ENCODE data around the gene SLITRK2. TPM values are rescaled to one million over a fixed set of nuclear protein-coding genes. Genes with fewer than 3 reads are reported as not detected.

The SLITRK2 gene, protein sequence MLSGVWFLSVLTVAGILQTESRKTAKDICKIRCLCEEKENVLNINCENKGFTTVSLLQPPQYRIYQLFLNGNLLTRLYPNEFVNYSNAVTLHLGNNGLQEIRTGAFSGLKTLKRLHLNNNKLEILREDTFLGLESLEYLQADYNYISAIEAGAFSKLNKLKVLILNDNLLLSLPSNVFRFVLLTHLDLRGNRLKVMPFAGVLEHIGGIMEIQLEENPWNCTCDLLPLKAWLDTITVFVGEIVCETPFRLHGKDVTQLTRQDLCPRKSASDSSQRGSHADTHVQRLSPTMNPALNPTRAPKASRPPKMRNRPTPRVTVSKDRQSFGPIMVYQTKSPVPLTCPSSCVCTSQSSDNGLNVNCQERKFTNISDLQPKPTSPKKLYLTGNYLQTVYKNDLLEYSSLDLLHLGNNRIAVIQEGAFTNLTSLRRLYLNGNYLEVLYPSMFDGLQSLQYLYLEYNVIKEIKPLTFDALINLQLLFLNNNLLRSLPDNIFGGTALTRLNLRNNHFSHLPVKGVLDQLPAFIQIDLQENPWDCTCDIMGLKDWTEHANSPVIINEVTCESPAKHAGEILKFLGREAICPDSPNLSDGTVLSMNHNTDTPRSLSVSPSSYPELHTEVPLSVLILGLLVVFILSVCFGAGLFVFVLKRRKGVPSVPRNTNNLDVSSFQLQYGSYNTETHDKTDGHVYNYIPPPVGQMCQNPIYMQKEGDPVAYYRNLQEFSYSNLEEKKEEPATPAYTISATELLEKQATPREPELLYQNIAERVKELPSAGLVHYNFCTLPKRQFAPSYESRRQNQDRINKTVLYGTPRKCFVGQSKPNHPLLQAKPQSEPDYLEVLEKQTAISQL
- total RNA-seq: under 1 TPM; 0.05 to 0.40 TPM

DNA sequence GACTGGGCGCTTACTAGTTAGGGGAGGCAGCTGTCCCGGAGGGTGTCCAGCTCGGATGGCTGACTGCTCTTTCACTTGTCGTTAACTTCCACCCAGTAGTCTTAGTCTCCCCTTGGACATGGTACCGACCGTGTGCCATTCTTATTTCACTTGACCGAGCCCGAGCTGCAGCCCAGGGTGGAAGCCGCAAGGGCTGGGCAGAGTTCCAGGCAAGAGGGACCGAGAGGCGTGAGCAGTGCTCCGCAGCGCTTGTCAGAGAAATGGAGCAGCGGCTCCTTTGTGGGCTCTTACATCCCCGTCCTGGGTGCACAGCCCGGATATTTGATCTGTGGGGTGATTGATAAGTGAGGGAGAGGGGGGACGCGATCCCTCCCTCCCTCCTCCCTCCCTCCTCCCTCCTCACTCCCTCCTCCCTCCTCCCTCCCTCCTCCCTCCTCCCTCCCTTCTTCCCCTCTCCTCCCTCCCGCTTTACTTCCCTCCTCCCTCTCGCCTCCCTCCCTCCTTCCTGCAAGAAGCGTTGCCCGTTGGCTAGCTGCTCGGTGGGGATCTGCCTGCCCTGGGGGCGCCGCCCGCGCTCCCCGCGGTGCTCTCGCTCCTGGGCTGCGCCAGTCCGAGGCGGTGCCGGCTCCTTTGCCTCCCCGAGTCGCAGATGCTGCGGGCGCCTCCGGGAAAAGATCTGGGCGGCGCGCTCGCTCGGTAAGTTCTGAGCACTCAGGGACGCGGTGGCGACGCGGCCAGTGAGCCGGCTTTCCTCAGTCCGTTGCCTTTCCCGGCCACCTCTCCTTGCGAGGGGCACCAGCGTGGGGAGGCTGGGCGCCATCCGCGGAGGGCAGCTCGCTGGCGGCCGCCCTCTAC lies at the start of gene SLITRK2:
Gene SLITRK2, plus strand, starts transcription at position 499 of the 855 bp plus-strand sequence. CDS start 4,597 bp downstream, outside the sequence.
- WGBS: 0% methylated on average over 16 of the region's 60 CpGs

DNA sequence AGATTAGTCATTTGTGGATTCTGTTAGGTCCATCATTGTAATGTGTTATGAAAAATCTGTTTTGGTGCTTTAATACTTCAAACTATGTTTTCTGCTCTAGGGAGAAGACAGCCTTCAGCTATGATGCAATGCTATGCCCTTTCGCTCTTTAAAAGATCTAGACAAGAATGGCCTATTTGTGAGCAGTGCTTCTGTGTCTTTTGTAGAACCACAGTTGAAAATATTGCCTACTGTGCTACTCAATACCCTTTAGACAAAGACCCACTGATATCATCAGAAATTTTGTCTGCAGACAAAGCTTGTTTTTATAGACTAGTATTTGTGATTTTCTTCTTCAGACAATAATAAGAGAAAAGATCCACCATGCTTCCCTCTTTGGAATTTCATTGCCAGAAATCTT lies 44.6 kb upstream of the SLITRK2 start:
- Histone ChIP-seq H3K27me3 (replicated peaks; ENCODE audit: insufficient read depth) (no peaks in the 10 kb centered on the region), H3K4me1 (replicated peaks) (no peaks in the 10 kb centered on the region), H3K36me3 (no peaks in the 10 kb centered on the region), H3K27ac (no peak overlapping the region), H3K4me3 (no peak overlapping the region), H3K9me3 (no peaks in the 10 kb centered on the region)
- intact Hi-C loops (cut with DNase I): no loop called here
- TF ChIP-seq POLR2AphosphoS5 (IDR thresholded peaks at IDR 0.05): no peak
- TF ChIP-seq, protein P1, sequence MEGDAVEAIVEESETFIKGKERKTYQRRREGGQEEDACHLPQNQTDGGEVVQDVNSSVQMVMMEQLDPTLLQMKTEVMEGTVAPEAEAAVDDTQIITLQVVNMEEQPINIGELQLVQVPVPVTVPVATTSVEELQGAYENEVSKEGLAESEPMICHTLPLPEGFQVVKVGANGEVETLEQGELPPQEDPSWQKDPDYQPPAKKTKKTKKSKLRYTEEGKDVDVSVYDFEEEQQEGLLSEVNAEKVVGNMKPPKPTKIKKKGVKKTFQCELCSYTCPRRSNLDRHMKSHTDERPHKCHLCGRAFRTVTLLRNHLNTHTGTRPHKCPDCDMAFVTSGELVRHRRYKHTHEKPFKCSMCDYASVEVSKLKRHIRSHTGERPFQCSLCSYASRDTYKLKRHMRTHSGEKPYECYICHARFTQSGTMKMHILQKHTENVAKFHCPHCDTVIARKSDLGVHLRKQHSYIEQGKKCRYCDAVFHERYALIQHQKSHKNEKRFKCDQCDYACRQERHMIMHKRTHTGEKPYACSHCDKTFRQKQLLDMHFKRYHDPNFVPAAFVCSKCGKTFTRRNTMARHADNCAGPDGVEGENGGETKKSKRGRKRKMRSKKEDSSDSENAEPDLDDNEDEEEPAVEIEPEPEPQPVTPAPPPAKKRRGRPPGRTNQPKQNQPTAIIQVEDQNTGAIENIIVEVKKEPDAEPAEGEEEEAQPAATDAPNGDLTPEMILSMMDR (IDR thresholded peaks at IDR 0.05): no peak
- TF ChIP-seq POLR2A (IDR thresholded peaks at IDR 0.05): no peak
- 91% methylated on average over 1 of the region's 1 CpG for WGBS
- no peak for DNase-seq (ENCODE audit: low spot score)

More for the DNA sequence above, at the start of gene SLITRK2:
- no peaks in the 10 kb centered on the region for H3K9me3 ChIP-seq
- no peaks in the 10 kb centered on the region for H3K4me1 ChIP-seq (replicated peaks)
- DNase-seq (ENCODE audit: low spot score): no peak
- no peak within 1 kb of the TSS for H3K4me3 ChIP-seq
- H3K27ac ChIP-seq: no peak within 1 kb of the TSS
- H3K27me3 ChIP-seq (replicated peaks; ENCODE audit: insufficient read depth): no peaks in the 10 kb centered on the region
- intact Hi-C loops (cut with DNase I): no loop called here
- no peaks in the 10 kb centered on the region for H3K36me3 ChIP-seq
- TF ChIP-seq POLR2A (IDR thresholded peaks at IDR 0.05) (no peak), POLR2AphosphoS5 (IDR thresholded peaks at IDR 0.05) (no peak)
- TF ChIP-seq, protein P1 (IDR thresholded peaks at IDR 0.05): no peak

DNA sequence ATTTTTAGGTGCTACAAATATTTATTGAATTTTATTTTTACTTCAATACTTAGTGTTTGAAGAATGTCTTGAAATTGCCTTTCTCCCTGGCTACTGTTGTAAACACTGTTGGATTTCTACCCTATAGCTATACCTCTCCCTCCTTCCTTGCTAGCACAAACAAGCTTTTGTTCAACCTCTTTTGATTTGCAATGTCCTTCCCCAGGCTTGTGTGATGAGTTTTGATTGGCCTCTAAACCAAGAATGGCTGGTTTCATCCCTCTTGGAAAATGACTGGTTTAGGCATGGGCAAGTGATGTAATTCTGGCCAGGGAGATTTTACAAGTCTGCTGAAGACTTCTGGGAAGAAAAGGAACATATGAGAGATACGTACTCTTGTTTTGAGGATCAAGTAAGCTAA lies 25.3 kb upstream of the SLITRK2 start:
- TF ChIP-seq POLR2A (IDR thresholded peaks at IDR 0.05) (no peak), POLR2AphosphoS5 (IDR thresholded peaks at IDR 0.05) (no peak)
- TF ChIP-seq, protein P1 (IDR thresholded peaks at IDR 0.05): no peak

DNA sequence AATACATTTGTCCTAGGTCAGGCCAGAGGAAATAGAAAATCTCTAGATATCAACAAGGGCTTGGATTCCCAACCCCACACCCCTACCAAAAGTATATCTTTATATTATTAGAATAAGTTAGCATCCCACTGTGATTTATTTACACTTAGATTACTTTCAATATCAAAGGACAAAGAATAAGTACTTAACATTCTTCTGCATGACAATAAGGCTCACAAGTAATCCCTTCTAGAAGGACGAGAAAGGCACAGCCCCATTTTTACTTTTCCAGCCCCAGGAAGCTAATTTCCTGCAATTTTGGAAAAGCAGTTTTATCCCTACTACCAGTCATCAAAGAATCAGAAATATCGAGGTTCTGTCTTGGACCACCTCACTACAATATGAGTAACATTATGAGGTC lies 14.1 kb upstream of the SLITRK2 start:
- H3K27ac ChIP-seq: no peak overlapping the region
- TF ChIP-seq, protein P1 (IDR thresholded peaks at IDR 0.05): no peak
- TF ChIP-seq POLR2A (IDR thresholded peaks at IDR 0.05) (no peak), POLR2AphosphoS5 (IDR thresholded peaks at IDR 0.05) (no peak)
- H3K36me3 ChIP-seq: no peaks in the 10 kb centered on the region
- H3K27me3 ChIP-seq (replicated peaks; ENCODE audit: insufficient read depth): no peaks in the 10 kb centered on the region
- no peaks in the 10 kb centered on the region for H3K4me1 ChIP-seq (replicated peaks)
- WGBS: 15% methylated on average over 2 of the region's 2 CpGs
- no peak for DNase-seq (ENCODE audit: low spot score)
- no peak overlapping the region for H3K4me3 ChIP-seq
- intact Hi-C loops (cut with DNase I): no loop called here
- H3K9me3 ChIP-seq: no peaks in the 10 kb centered on the region

More for the DNA sequence above, 25.3 kb upstream of the SLITRK2 start:
- intact Hi-C loops (cut with DNase I): no loop called here
- DNase-seq (ENCODE audit: low spot score): no peak
- Histone ChIP-seq H3K27me3 (replicated peaks; ENCODE audit: insufficient read depth) (no peaks in the 10 kb centered on the region), H3K9me3 (no peaks in the 10 kb centered on the region), H3K4me3 (no peak overlapping the region), H3K4me1 (replicated peaks) (no peaks in the 10 kb centered on the region), H3K36me3 (no peaks in the 10 kb centered on the region), H3K27ac (no peak overlapping the region)
- 55% methylated on average over 1 of the region's 1 CpG for WGBS
